HCT116 (cell line): ENCODE data around the gene ELAVL1.

Experiments
- CEBPB ChIP-seq: IDR thresholded peaks from 2 replicates; pipeline ENCODE4 v1.6.1; 2012; ENCODE audit warnings: low read depth
- CTCF ChIP-seq, 3 experiments: fragments of 200-600 bp in 1 of 3; sonication (generic) in 1 of 3; IDR thresholded peaks in 2 of 3; conservative IDR thresholded peaks in 1 of 3; 2 replicates each; pipeline ENCODE4 v1.5.1; 2012 to 2017; ENCODE audit warnings: low read depth in 2 of 3, low read length in 2 of 3, antibody characterized with exemption in 1 of 3, borderline replicate concordance in 1 of 3, control low read depth in 1 of 3, mild to moderate bottlenecking in 1 of 3, mixed read lengths in 1 of 3, mixed run types in 1 of 3, moderate library complexity in 1 of 3; ENCODE audit not compliant: insufficient read depth in 1 of 3
- EZH2 ChIP-seq: fragments of 200-600 bp; sonication (generic); IDR thresholded peaks from 2 replicates; pipeline ENCODE4 v1.6.1; 2017; ENCODE audit warnings: antibody characterized with exemption, mixed run types
- MAX ChIP-seq: IDR thresholded peaks from 2 replicates; pipeline ENCODE4 v1.6.1; 2012
- POLR2A ChIP-seq: IDR thresholded peaks from 2 replicates; pipeline ENCODE4 v1.7.0; 2011; ENCODE audit warnings: borderline replicate concordance; ENCODE audit not compliant: insufficient read depth, insufficient read length; ENCODE audit errors: extremely low read depth
- REST ChIP-seq: IDR thresholded peaks from 2 replicates; pipeline ENCODE4 v1.6.1; 2012; ENCODE audit warnings: low read depth
- TCF7L2 ChIP-seq: IDR thresholded peaks from 2 replicates; pipeline ENCODE4 v1.7.0; 2011; ENCODE audit warnings: borderline replicate concordance, inconsistent platforms; ENCODE audit not compliant: insufficient read depth, insufficient read length; ENCODE audit errors: extremely low read depth

GRCh38 chr19:7965259-7965841, 40.1 kb downstream of the ELAVL1 start:
- TF ChIP-seq CTCF (IDR thresholded peaks at IDR 0.05 in 2 of 3, conservative IDR thresholded peaks at IDR 0.05 in 1 of 3; ENCODE audit: borderline replicate concordance in 1 of 3, insufficient read depth in 1 of 3, low read depth in 2 of 3, low read length in 2 of 3) (no peak), EZH2 (no peak), REST (no peak), CEBPB (no peak), MAX (no peak), TCF7L2 (no peak), POLR2A (no peak)
